GM12872 (cell line): ENCODE measurements around the gene ZSWIM9.

Experiments
- CTCF ChIP-seq: IDR thresholded peaks from 3 replicates; pipeline ENCODE4 v1.5.1; 2011; ENCODE audit warnings: low read depth, mild to moderate bottlenecking, low read length, moderate library complexity; ENCODE audit not compliant: insufficient read depth

Gene ZSWIM9

GRCh38 chr19:48135411-48135810 is 35.1 kb upstream of the ZSWIM9 start:
- no peak for TF ChIP-seq CTCF

GRCh38 chr19:48136547-48136946 is 33.9 kb upstream of the ZSWIM9 start:
- no peak for TF ChIP-seq CTCF

GRCh38 chr19:48137411-48137810 is 33.1 kb upstream of the ZSWIM9 start:
- no peak for TF ChIP-seq CTCF

GRCh38 chr19:48139053-48139452 is 31.4 kb upstream of the ZSWIM9 start:
- TF ChIP-seq CTCF: no peak

- no peak for TF ChIP-seq CTCF
Measured at GRCh38 chr19:48147597-48148175, 22.8 kb upstream of the ZSWIM9 start.

- no peak for TF ChIP-seq CTCF
Measured at GRCh38 chr19:48148576-48148975, 21.9 kb upstream of the ZSWIM9 start.

- no peak for TF ChIP-seq CTCF
Measured at GRCh38 chr19:48149430-48149829, 21.1 kb upstream of the ZSWIM9 start.
